ENCODE measurements around the gene NUB1.

- no peak for TF ChIP-seq CTCF (conservative IDR thresholded peaks at IDR 0.05 in 1 of 2, IDR thresholded peaks at IDR 0.05 in 1 of 2; ENCODE audit: extremely low read depth in 1 of 2, insufficient read depth in 1 of 2, low read depth in 1 of 2, low read length in 2 of 2)
- no peak for TF ChIP-seq EZH2 (IDR thresholded peaks at IDR 0.05; ENCODE audit: borderline replicate concordance, low read length)
Measured at GRCh38 chr7:151308256-151308655, 33.4 kb upstream of the NUB1 start.
